Measurements from ENCODE around the gene RANBP3.

Gene RANBP3

GRCh38 chr19:5926641-5927440 is 51.1 kb downstream of the RANBP3 start:
- no peaks in the 10 kb centered on the region for H3K4me1 ChIP-seq (ENCODE audit: control insufficient read depth, insufficient read depth, low read length)
- H3K27me3 ChIP-seq (ENCODE audit: control insufficient read depth, insufficient read depth, low read length): no peaks in the 10 kb centered on the region
- no peaks in the 10 kb centered on the region for H3K9me3 ChIP-seq (ENCODE audit: control insufficient read depth, insufficient read depth, low read length)
- H3K36me3 ChIP-seq (ENCODE audit: control insufficient read depth, insufficient read depth, low read length): peaks cover 65% of the 10 kb centered on the region
- H3K9ac ChIP-seq (ENCODE audit: low read depth, low read length): no peak overlapping the region
- no peak overlapping the region for H3K4me3 ChIP-seq (ENCODE audit: low read depth, low read length)

- H3K4me1 ChIP-seq (ENCODE audit: control insufficient read depth, insufficient read depth, low read length): no peaks in the 10 kb centered on the region
- peaks cover 70% of the 10 kb centered on the region for H3K36me3 ChIP-seq (ENCODE audit: control insufficient read depth, insufficient read depth, low read length)
- no peak overlapping the region for H3K9ac ChIP-seq (ENCODE audit: low read depth, low read length)
- H3K9me3 ChIP-seq (ENCODE audit: control insufficient read depth, insufficient read depth, low read length): no peaks in the 10 kb centered on the region
- no peaks in the 10 kb centered on the region for H3K27me3 ChIP-seq (ENCODE audit: control insufficient read depth, insufficient read depth, low read length)
- H3K4me3 ChIP-seq (ENCODE audit: low read depth, low read length): no peak overlapping the region
Observed at GRCh38 chr19:5925830-5926427, 52.0 kb downstream of the RANBP3 start.

DNA sequence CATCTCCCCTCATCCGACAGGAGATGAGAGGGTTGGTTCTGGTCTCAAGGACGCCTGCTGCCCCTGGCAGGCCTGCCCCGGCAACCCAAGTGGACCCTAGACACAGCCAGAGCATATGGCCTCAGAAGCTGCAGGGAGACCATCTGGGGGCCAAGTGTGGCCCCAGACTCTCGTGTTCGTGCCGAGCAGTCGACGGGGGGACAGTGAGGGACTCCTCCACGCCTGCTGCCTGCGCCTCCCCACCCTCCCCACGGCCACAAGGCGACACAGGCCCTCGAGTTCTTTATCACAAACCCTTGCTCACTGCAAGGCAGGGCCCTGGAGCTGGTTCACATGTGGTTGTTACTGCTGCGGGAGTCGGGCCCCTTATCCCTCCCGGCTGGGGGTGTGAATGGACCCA is 54.6 kb downstream of the RANBP3 start:
- Histone ChIP-seq H3K9ac (ENCODE audit: low read depth, low read length) (no peak overlapping the region), H3K4me3 (ENCODE audit: low read depth, low read length) (no peak overlapping the region), H3K36me3 (ENCODE audit: control insufficient read depth, insufficient read depth, low read length) (peaks cover 71% of the 10 kb centered on the region), H3K27me3 (ENCODE audit: control insufficient read depth, insufficient read depth, low read length) (no peaks in the 10 kb centered on the region), H3K9me3 (ENCODE audit: control insufficient read depth, insufficient read depth, low read length) (no peaks in the 10 kb centered on the region), H3K4me1 (ENCODE audit: control insufficient read depth, insufficient read depth, low read length) (no peaks in the 10 kb centered on the region)

DNA sequence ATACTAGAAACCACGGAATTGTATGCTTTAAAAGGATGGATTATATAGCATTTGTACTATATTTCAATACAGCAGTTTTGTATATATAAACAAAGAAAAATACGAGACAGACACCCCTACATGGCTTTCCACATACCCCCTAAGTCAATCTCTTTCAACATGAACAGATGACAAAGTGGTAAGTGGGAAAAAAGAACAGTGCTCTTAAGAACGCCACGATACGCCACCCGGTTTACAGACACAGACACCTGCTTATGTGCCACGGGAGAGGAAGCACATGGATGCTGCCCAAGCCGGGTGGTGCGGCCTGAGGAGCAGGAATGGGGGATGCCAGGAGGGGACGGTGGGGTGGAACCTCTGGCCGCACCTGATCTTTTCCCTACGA is 55.8 kb downstream of the RANBP3 start:
- no peaks in the 10 kb centered on the region for H3K9me3 ChIP-seq (ENCODE audit: control insufficient read depth, insufficient read depth, low read length)
- H3K9ac ChIP-seq (ENCODE audit: low read depth, low read length): no peak overlapping the region
- no peaks in the 10 kb centered on the region for H3K4me1 ChIP-seq (ENCODE audit: control insufficient read depth, insufficient read depth, low read length)
- H3K27me3 ChIP-seq (ENCODE audit: control insufficient read depth, insufficient read depth, low read length): no peaks in the 10 kb centered on the region
- H3K36me3 ChIP-seq (ENCODE audit: control insufficient read depth, insufficient read depth, low read length): peaks cover 72% of the 10 kb centered on the region
- H3K4me3 ChIP-seq (ENCODE audit: low read depth, low read length): no peak overlapping the region

- H3K36me3 ChIP-seq (ENCODE audit: control insufficient read depth, insufficient read depth, low read length): peaks cover 73% of the 10 kb centered on the region
Observed at GRCh38 chr19:5921516-5922160, 56.3 kb downstream of the RANBP3 start.

GRCh38 chr19:5918463-5919079 is 59.4 kb downstream of the RANBP3 start:
- H3K27me3 ChIP-seq (ENCODE audit: control insufficient read depth, insufficient read depth, low read length): no peaks in the 10 kb centered on the region
- peaks cover 60% of the 10 kb centered on the region for H3K36me3 ChIP-seq (ENCODE audit: control insufficient read depth, insufficient read depth, low read length)
- H3K9me3 ChIP-seq (ENCODE audit: control insufficient read depth, insufficient read depth, low read length): no peaks in the 10 kb centered on the region
- no peaks in the 10 kb centered on the region for H3K4me1 ChIP-seq (ENCODE audit: control insufficient read depth, insufficient read depth, low read length)
- no peak overlapping the region for H3K9ac ChIP-seq (ENCODE audit: low read depth, low read length)
- H3K4me3 ChIP-seq (ENCODE audit: low read depth, low read length): no peak overlapping the region

More at GRCh38 chr19:5921516-5922160, 56.3 kb downstream of the RANBP3 start:
- Histone ChIP-seq H3K27me3 (ENCODE audit: control insufficient read depth, insufficient read depth, low read length) (no peaks in the 10 kb centered on the region), H3K9ac (ENCODE audit: low read depth, low read length) (no peak overlapping the region), H3K9me3 (ENCODE audit: control insufficient read depth, insufficient read depth, low read length) (no peaks in the 10 kb centered on the region), H3K4me1 (ENCODE audit: control insufficient read depth, insufficient read depth, low read length) (no peaks in the 10 kb centered on the region), H3K4me3 (ENCODE audit: low read depth, low read length) (no peak overlapping the region)

DNA sequence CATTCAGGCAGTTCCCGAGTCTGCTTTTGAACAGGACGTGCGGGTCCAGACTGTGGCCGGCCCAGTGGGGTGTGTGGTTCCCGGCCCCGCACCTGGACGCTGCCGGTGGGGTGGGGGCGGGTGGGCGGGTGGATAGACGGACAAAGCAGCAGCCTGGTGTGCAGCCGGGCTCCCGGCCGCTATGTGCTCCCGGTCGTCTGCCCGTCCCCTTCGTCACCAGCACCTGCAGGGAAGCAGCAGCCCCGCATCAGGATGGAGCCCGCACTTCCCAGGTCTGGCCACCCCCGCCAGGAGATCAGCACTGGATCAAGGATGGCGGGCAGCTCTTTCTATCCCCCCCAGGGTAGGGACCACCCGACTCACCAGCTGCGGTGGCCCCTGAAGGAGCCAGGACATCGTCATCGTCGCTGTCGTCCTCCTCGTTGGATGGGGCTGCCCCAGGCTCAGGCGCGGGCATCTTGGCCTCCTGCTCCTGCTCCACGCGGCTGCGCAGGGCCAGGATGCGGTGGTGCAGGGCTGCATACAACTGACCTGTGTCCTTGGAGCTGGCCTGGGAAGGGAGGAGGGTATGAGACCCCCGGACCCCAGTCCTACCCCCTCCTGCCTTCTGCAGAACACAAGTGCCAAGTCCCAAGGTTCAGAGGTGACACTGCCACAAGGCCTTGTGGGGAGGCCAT is 60.4 kb downstream of the RANBP3 start:
- H3K9me3 ChIP-seq (ENCODE audit: control insufficient read depth, insufficient read depth, low read length): no peaks in the 10 kb centered on the region
- H3K9ac ChIP-seq (ENCODE audit: low read depth, low read length): no peak overlapping the region
- H3K4me1 ChIP-seq (ENCODE audit: control insufficient read depth, insufficient read depth, low read length): no peaks in the 10 kb centered on the region
- H3K36me3 ChIP-seq (ENCODE audit: control insufficient read depth, insufficient read depth, low read length): peaks cover 53% of the 10 kb centered on the region
- H3K27me3 ChIP-seq (ENCODE audit: control insufficient read depth, insufficient read depth, low read length): no peaks in the 10 kb centered on the region
- no peak overlapping the region for H3K4me3 ChIP-seq (ENCODE audit: low read depth, low read length)

- Histone ChIP-seq H3K36me3 (ENCODE audit: control insufficient read depth, insufficient read depth, low read length) (peaks cover 47% of the 10 kb centered on the region), H3K4me1 (ENCODE audit: control insufficient read depth, insufficient read depth, low read length) (no peaks in the 10 kb centered on the region), H3K9ac (ENCODE audit: low read depth, low read length) (no peak overlapping the region), H3K27me3 (ENCODE audit: control insufficient read depth, insufficient read depth, low read length) (no peaks in the 10 kb centered on the region), H3K9me3 (ENCODE audit: control insufficient read depth, insufficient read depth, low read length) (no peaks in the 10 kb centered on the region), H3K4me3 (ENCODE audit: low read depth, low read length) (no peak overlapping the region)
Observed at GRCh38 chr19:5916181-5916708, 61.7 kb downstream of the RANBP3 start.

GRCh38 chr19:5915782-5916165 is 62.2 kb downstream of the RANBP3 start:
- Histone ChIP-seq H3K36me3 (ENCODE audit: control insufficient read depth, insufficient read depth, low read length) (peaks cover 44% of the 10 kb centered on the region), H3K9me3 (ENCODE audit: control insufficient read depth, insufficient read depth, low read length) (no peaks in the 10 kb centered on the region), H3K27me3 (ENCODE audit: control insufficient read depth, insufficient read depth, low read length) (no peaks in the 10 kb centered on the region), H3K4me1 (ENCODE audit: control insufficient read depth, insufficient read depth, low read length) (no peaks in the 10 kb centered on the region), H3K4me3 (ENCODE audit: low read depth, low read length) (no peak overlapping the region), H3K9ac (ENCODE audit: low read depth, low read length) (no peak overlapping the region)

DNA sequence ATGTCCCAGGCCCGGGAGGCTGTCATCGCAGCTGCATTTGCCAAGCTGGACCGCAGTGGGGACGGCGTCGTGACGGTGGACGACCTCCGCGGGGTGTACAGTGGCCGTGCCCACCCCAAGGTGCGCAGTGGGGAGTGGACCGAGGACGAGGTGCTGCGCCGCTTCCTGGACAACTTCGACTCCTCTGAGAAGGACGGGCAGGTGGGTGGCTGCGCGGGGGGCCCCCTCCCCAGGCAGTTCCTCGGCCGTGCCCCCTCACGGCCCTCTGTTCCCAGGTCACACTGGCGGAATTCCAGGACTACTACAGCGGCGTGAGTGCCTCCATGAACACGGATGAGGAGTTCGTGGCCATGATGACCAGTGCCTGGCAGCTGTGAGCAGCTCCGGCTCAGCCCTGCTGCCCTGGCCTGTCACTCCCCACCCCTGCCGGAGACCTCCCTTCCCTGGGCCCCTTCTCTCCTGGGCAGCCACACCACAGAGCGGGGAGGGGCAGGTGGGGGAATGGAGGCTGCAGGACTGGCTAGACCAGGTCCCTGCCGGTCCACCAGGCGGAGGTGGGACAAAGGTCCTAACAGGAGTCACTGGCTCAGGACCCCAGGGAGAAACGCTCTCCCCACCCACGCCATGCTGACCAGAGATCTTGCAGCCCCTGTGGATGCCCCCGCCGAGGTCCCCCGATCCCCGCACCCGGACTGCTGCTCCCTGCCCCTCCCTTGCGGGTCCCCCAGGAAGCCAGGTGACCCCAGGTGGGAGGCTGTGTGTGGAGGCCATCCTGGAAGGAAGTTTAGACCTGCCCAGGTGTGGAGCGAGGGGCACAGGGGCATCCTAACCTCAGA is 62.8 kb downstream of the RANBP3 start:
- H3K9me3 ChIP-seq (ENCODE audit: control insufficient read depth, insufficient read depth, low read length): no peaks in the 10 kb centered on the region
- no peaks in the 10 kb centered on the region for H3K27me3 ChIP-seq (ENCODE audit: control insufficient read depth, insufficient read depth, low read length)
- peaks cover 42% of the 10 kb centered on the region for H3K36me3 ChIP-seq (ENCODE audit: control insufficient read depth, insufficient read depth, low read length)
- no peak overlapping the region for H3K9ac ChIP-seq (ENCODE audit: low read depth, low read length)
- no peaks in the 10 kb centered on the region for H3K4me1 ChIP-seq (ENCODE audit: control insufficient read depth, insufficient read depth, low read length)
- H3K4me3 ChIP-seq (ENCODE audit: low read depth, low read length): no peak overlapping the region

Measured in iPS-15b (cell line).